Bone marrow (tissue), 2 donors: ENCODE data around the gene CH25H.

ENCODE experiments used
- DNase-seq, 2 donors: peaks; one replicate each; lab custom pipeline; 2025; lab: John Stamatoyannopoulos, UW

Gene CH25H

GRCh38 chr10:89233033-89233432 is 25.9 kb upstream of the CH25H start:
- no peak for DNase-seq

GRCh38 chr10:89228962-89229361 is 21.8 kb upstream of the CH25H start:
- DNase-seq: no peak

- DNase-seq: no peak
Measured at GRCh38 chr10:89228146-89228545, 21.0 kb upstream of the CH25H start.

GRCh38 chr10:89226891-89227290 is 19.8 kb upstream of the CH25H start:
- no peak for DNase-seq

- no peak for DNase-seq
Measured at GRCh38 chr10:89224739-89225443, 17.8 kb upstream of the CH25H start.

GRCh38 chr10:89221919-89222318 is 14.8 kb upstream of the CH25H start:
- no peak for DNase-seq

GRCh38 chr10:89219513-89220218 is 12.5 kb upstream of the CH25H start:
- no peak for DNase-seq

- DNase-seq: peak in 1 of 2 donors; percentile 47
Measured at GRCh38 chr10:89217057-89217990, 10.2 kb upstream of the CH25H start.

- no peak for DNase-seq
Measured at GRCh38 chr10:89216056-89216455, 8.9 kb upstream of the CH25H start.

- no peak for DNase-seq
Measured at GRCh38 chr10:89215511-89215910, 8.4 kb upstream of the CH25H start.

- DNase-seq: no peak
Measured at GRCh38 chr10:89214566-89215165, 7.5 kb upstream of the CH25H start.

GRCh38 chr10:89213191-89213808 is 6.2 kb upstream of the CH25H start:
- DNase-seq: peak in 1 of 2 donors; percentile 22

- no peak for DNase-seq
Measured at GRCh38 chr10:89210794-89211425, 3.8 kb upstream of the CH25H start.

- DNase-seq: no peak
Measured at GRCh38 chr10:89209718-89210117, 2.6 kb upstream of the CH25H start.

- DNase-seq: peak in 1 of 2 donors; percentile 19
Measured at GRCh38 chr10:89207801-89208551, 859 bp upstream of the CH25H start.

- no peak for DNase-seq
Measured at GRCh38 chr10:89206402-89207180, 526 bp downstream of the CH25H start.

- DNase-seq: no peak
Measured at GRCh38 chr10:89204621-89205185, 2.4 kb downstream of the CH25H start.

- no peak for DNase-seq
Measured at GRCh38 chr10:89203237-89203636, 3.9 kb downstream of the CH25H start.

- DNase-seq: no peak
Measured at GRCh38 chr10:89202033-89202425, 5.1 kb downstream of the CH25H start.
